H1 (cell line): ENCODE data around the gene RNU6-8. TPM values are rescaled to one million over a fixed set of nuclear protein-coding genes. Genes with fewer than 3 reads are reported as not detected.

Experiments used
- CTCF ChIA-PET: fragments of 300-600 bp; sonication (Branson Sonifier 250); formaldehyde crosslinking; loops from one replicate; lab custom pipeline; 2021; ENCODE audit not compliant: partially characterized antibody; lab: Charles Lee
- POLR2A ChIA-PET: fragments of 300-600 bp; sonication (Branson Sonifier 250); formaldehyde crosslinking; loops from one replicate; lab custom pipeline; 2021; ENCODE audit warnings: inconsistent platforms; ENCODE audit not compliant: partially characterized antibody; lab: Charles Lee
- DNase-seq, 2 experiments: peaks; one replicate each; pipeline versions ENCODE4 v3.0.0 to v3.0.0-alpha.2; 2010 to 2022; ENCODE audit warnings: low spot score in 2 of 2, low read depth in 1 of 2, mixed read lengths in 1 of 2
- FAIRE-seq: peaks from 2 replicates; lab custom pipeline; 2011; peaks lifted over from hg19 to GRCh38; lab: Jason Lieb, UNC
- H2AFZ ChIP-seq: 2 replicates; pipeline ENCODE4 v1.8.1; 2012; ENCODE audit warnings: low read length, inconsistent platforms
- H2AK5ac ChIP-seq: 2 replicates; pipeline ENCODE4 v1.6.1; 2013; ENCODE audit warnings: low read depth, low read length
- H2BK120ac ChIP-seq: replicated peaks from 2 replicates; pipeline ENCODE3; 2013; ENCODE audit warnings: low read depth, low read length, inconsistent platforms
- H2BK12ac ChIP-seq: 2 replicates; pipeline ENCODE4 v1.6.1; 2013; ENCODE audit warnings: low read depth, low read length
- H2BK15ac ChIP-seq: 2 replicates; pipeline ENCODE4 v1.6.1; 2013; ENCODE audit warnings: low read length
- H2BK20ac ChIP-seq: 2 replicates; pipeline ENCODE4 v1.6.1; 2013; ENCODE audit warnings: low read length
- H2BK5ac ChIP-seq: 2 replicates; pipeline ENCODE4 v1.6.1; 2013; ENCODE audit warnings: low read depth, low read length
- H3K14ac ChIP-seq: 2 replicates; pipeline ENCODE4 v1.6.1; 2013; ENCODE audit warnings: inconsistent platforms; ENCODE audit not compliant: insufficient read length
- H3K18ac ChIP-seq: 2 replicates; pipeline ENCODE4 v1.6.1; 2013; ENCODE audit warnings: low read length; ENCODE audit errors: extremely low read depth
- H3K23ac ChIP-seq: 2 replicates; pipeline ENCODE4 v1.6.1; 2013; ENCODE audit warnings: inconsistent platforms; ENCODE audit not compliant: insufficient read length
- H3K23me2 ChIP-seq: 2 replicates; pipeline ENCODE4 v1.6.1; 2013; ENCODE audit warnings: low read depth, low read length
- H3K27ac ChIP-seq: 2 replicates; pipeline ENCODE4 v1.6.1; 2011; ENCODE audit warnings: low read depth, low read length, inconsistent platforms
- H3K27me3 ChIP-seq, 4 experiments: replicated peaks in 1 of 4; 1 replicate in 1 of 4; 2 replicates in 3 of 4; pipeline versions ENCODE4 v1.6.1 to v1.8.1; 2011 to 2013; ENCODE audit warnings: low read length in 3 of 4, mild to moderate bottlenecking in 3 of 4, inconsistent platforms in 2 of 4, mixed read lengths in 2 of 4, moderate library complexity in 1 of 4; ENCODE audit not compliant: control insufficient read depth in 3 of 4, insufficient read depth in 3 of 4; ENCODE audit errors: extremely low read depth in 1 of 4
- H3K36me3 ChIP-seq, 4 experiments: 2 replicates each; pipeline versions ENCODE4 v1.6.1 to v1.8.1; 2011 to 2013; ENCODE audit warnings: mild to moderate bottlenecking in 4 of 4, low read length in 3 of 4, moderate library complexity in 2 of 4, control low read depth in 1 of 4, inconsistent platforms in 1 of 4; ENCODE audit not compliant: insufficient read depth in 4 of 4, control insufficient read depth in 2 of 4
- H3K4ac ChIP-seq: replicated peaks from 2 replicates; pipeline ENCODE3; 2013; ENCODE audit warnings: low read length, low read depth, mixed read lengths, inconsistent platforms; ENCODE audit not compliant: insufficient read length
- H3K4me1 ChIP-seq, 4 experiments: replicated peaks in 1 of 4; 1 replicate in 1 of 4; 2 replicates in 3 of 4; pipeline versions ENCODE4 v1.6.1 to v1.8.1; 2011 to 2013; ENCODE audit warnings: low read length in 3 of 4, inconsistent platforms in 2 of 4, mixed read lengths in 1 of 4; ENCODE audit not compliant: insufficient read depth in 4 of 4, control insufficient read depth in 3 of 4
- H3K4me2 ChIP-seq, 2 experiments: 2 replicates each; pipeline versions ENCODE4 v1.6.1 to v1.8.1; 2011 to 2013; ENCODE audit warnings: low read depth in 2 of 2, low read length in 2 of 2, control low read depth in 1 of 2, inconsistent platforms in 1 of 2, mild to moderate bottlenecking in 1 of 2; ENCODE audit not compliant: insufficient read depth in 1 of 2
- H3K4me3 ChIP-seq, 4 experiments: fragments of 200-600, 300-600 bp in 1 of 4; sonication (generic), shearing (Covaris generic), sonication (Bioruptor Twin) in 1 of 4; 2 replicates each; pipeline versions ENCODE4 v1.5.1 to v1.8.1; 2011 to 2016; ENCODE audit warnings: low read length in 4 of 4, low read depth in 3 of 4, control low read depth in 2 of 4, inconsistent platforms in 2 of 4, mild to moderate bottlenecking in 2 of 4, mixed read lengths in 1 of 4, moderate library complexity in 1 of 4; ENCODE audit not compliant: insufficient read depth in 2 of 4; ENCODE audit errors: extremely low read depth in 1 of 4
- H3K56ac ChIP-seq: replicated peaks from 2 replicates; pipeline ENCODE3; 2013; ENCODE audit warnings: low read depth, mild to moderate bottlenecking, mixed read lengths, low read length, inconsistent platforms; ENCODE audit not compliant: insufficient read length
- H3K79me1 ChIP-seq: 2 replicates; pipeline ENCODE4 v1.6.1; 2013; ENCODE audit warnings: low read depth, low read length, control low read depth
- H3K79me2 ChIP-seq, 2 experiments: 2 replicates each; pipeline versions ENCODE4 v1.6.1 to v1.8.1; 2012 to 2013; ENCODE audit warnings: low read length in 2 of 2, mild to moderate bottlenecking in 2 of 2, inconsistent platforms in 1 of 2; ENCODE audit not compliant: insufficient read depth in 2 of 2, control insufficient read depth in 1 of 2
- H3K9ac ChIP-seq, 4 experiments: replicated peaks in 1 of 4; 1 replicate in 1 of 4; 2 replicates in 3 of 4; pipeline versions ENCODE4 v1.6.1 to v1.8.1; 2011 to 2013; ENCODE audit warnings: low read depth in 3 of 4, low read length in 3 of 4, control low read depth in 2 of 4, mild to moderate bottlenecking in 2 of 4, moderate library complexity in 2 of 4, inconsistent platforms in 1 of 4; ENCODE audit errors: extremely low read depth in 1 of 4
- H3K9me3 ChIP-seq, 2 experiments: 2 replicates each; pipeline versions ENCODE4 v1.6.1 to v1.8.1; 2012 to 2013; ENCODE audit warnings: mild to moderate bottlenecking in 2 of 2, moderate library complexity in 2 of 2, control low read depth in 1 of 2, inconsistent platforms in 1 of 2, low read depth in 1 of 2, low read length in 1 of 2, mixed read lengths in 1 of 2; ENCODE audit not compliant: insufficient read depth in 2 of 2
- H4K20me1 ChIP-seq, 2 experiments: replicated peaks in 1 of 2; 2 replicates each; pipeline versions ENCODE3 to v1.8.1; 2011 to 2013; ENCODE audit warnings: inconsistent platforms in 2 of 2, low read length in 2 of 2, mild to moderate bottlenecking in 1 of 2; ENCODE audit not compliant: insufficient read depth in 2 of 2, control insufficient read depth in 1 of 2
- H4K5ac ChIP-seq: 2 replicates; pipeline ENCODE4 v1.6.1; 2013; ENCODE audit warnings: low read length, low read depth, mixed read lengths, inconsistent platforms; ENCODE audit not compliant: insufficient read length
- H4K8ac ChIP-seq: 2 replicates; pipeline ENCODE4 v1.8.0; 2013; ENCODE audit warnings: mild to moderate bottlenecking, moderate library complexity, low read length, inconsistent platforms; ENCODE audit not compliant: insufficient read depth; ENCODE audit errors: extremely low read depth
- H4K91ac ChIP-seq: replicated peaks from 2 replicates; pipeline ENCODE3; 2013; ENCODE audit warnings: low read length, mixed read lengths, inconsistent platforms; ENCODE audit not compliant: insufficient read length
- BACH1 ChIP-seq: IDR thresholded peaks from 2 replicates; pipeline ENCODE4 v1.6.1; 2012; ENCODE audit warnings: low read length, improper control_type of control experiment
- CREB1 ChIP-seq: IDR thresholded peaks from 2 replicates; pipeline ENCODE4 v1.6.1; 2012; ENCODE audit warnings: inconsistent platforms
- EP300 ChIP-seq, 2 experiments: IDR thresholded peaks; 1 replicate in 1 of 2; 2 replicates in 1 of 2; pipeline ENCODE4 v1.6.1; 2011 to 2012; ENCODE audit warnings: low read depth in 2 of 2, low read length in 2 of 2, mild to moderate bottlenecking in 2 of 2, borderline replicate concordance in 1 of 2, inconsistent platforms in 1 of 2, moderate library complexity in 1 of 2
- GABPA ChIP-seq: IDR thresholded peaks from 2 replicates; pipeline ENCODE4 v1.6.1; 2011; ENCODE audit warnings: mild to moderate bottlenecking, low read length, moderate library complexity, borderline replicate concordance; ENCODE audit not compliant: insufficient read depth
- NANOG ChIP-seq: IDR thresholded peaks from 2 replicates; pipeline ENCODE4 v1.6.1; 2011; ENCODE audit warnings: low read length, low read depth, mild to moderate bottlenecking, inconsistent platforms; ENCODE audit not compliant: insufficient read depth, poor library complexity, severe bottlenecking
- SIN3A ChIP-seq, 2 experiments: IDR thresholded peaks in 1 of 2; conservative IDR thresholded peaks in 1 of 2; 2 replicates each; pipeline ENCODE4 v1.6.1; 2011 to 2012; ENCODE audit warnings: low read length in 2 of 2, improper control_type of control experiment in 1 of 2, low read depth in 1 of 2, mild to moderate bottlenecking in 1 of 2
- SP4 ChIP-seq: IDR thresholded peaks from 2 replicates; pipeline ENCODE4 v1.6.1; 2012; ENCODE audit warnings: low read length, inconsistent platforms
- YY1 ChIP-seq: IDR thresholded peaks from 2 replicates; pipeline ENCODE4 v1.6.1; 2011; ENCODE audit warnings: low read depth, mild to moderate bottlenecking, low read length
- WGBS, 2 experiments: shearing (Covaris generic) in 1 of 2; methylation state at CpG; one replicate each; pipeline versions ENCODE4 v1.1.6 to v1.1.7; 2013 to 2015; ENCODE audit warnings: low lambda C conversion rate in 2 of 2, mixed read lengths in 2 of 2, inconsistent platforms in 1 of 2, low coverage in 1 of 2, missing lambda C conversion rate in 1 of 2; ENCODE audit not compliant: insufficient replicate concordance in 2 of 2, insufficient coverage in 1 of 2, insufficient read length in 1 of 2; ENCODE audit errors: extremely low coverage in 1 of 2, missing lambda C conversion rate in 1 of 2; 5-methylcytosine and 5-hydroxymethylcytosine counted together
- polyA plus RNA-seq, 7 experiments: library from polyadenylated mRNA; depleted of rRNA in 3 of 7; stranded (reverse) in 5 of 7; unstranded in 2 of 7; fragments of >200 nt in 5 of 7; fragments of 200-250 nt in 2 of 7; gene quantifications; 1 replicate in 5 of 7; 2 replicates in 1 of 7; 4 replicates in 1 of 7; pipeline versions ENCODE4 v1.2.1 to v1.2.3, GENCODE V29; 2011 to 2013; ENCODE audit warnings: missing spikeins in 2 of 7, mixed read lengths in 2 of 7
- total RNA-seq: library from RNA; stranded (reverse); fragmentation: NEBNext Ultra II Directional; extraction: Animal tissue kit (Norgen Biotek cat#: 25700); gene quantifications from 2 replicates; pipeline ENCODE4 v1.2.1, GENCODE V29; 2021

The RNU6-8 gene
- total and polyA plus RNA-seq, 2 of the 8 experiments (the other 6 are each of a cell fraction or from before 2014, with no cell fraction given) = not detected

- Histone ChIP-seq H2BK15ac (no peak overlapping the region), H3K18ac (no peak overlapping the region), H4K5ac (no peak overlapping the region), H3K9ac (no peak overlapping the region), H3K4me1 (no peaks in the 10 kb centered on the region), H2BK120ac (no peak overlapping the region), H2AK5ac (no peak overlapping the region), H2BK5ac (no peak overlapping the region), H3K4ac (no peak overlapping the region)
- 87% methylated on average over 4 of the region's 4 CpGs; no CpG with 5 or more reads in 1 of the 2 experiments for WGBS, 2 experiments
- no peak for DNase-seq
- TF ChIP-seq BACH1 (no peak), NANOG (no peak), CREB1 (no peak), SIN3A (conservative IDR thresholded peaks at IDR 0.05 in 1 of 2, IDR thresholded peaks at IDR 0.05 in 1 of 2; ENCODE audit: low read depth in 1 of 2, low read length in 2 of 2) (no peak), EP300 (IDR thresholded peaks at IDR 0.05; ENCODE audit: borderline replicate concordance in 1 of 2, low read depth in 2 of 2, low read length in 2 of 2) (no peak), SP4 (no peak), GABPA (no peak), YY1 (no peak)
- TF ChIP-seq, all 59 proteins: peak for 0
- H4K91ac ChIP-seq = no peak overlapping the region
- no peak overlapping the region for H3K27ac ChIP-seq
- H4K20me1 ChIP-seq = no peaks in the 10 kb centered on the region
- H3K23ac ChIP-seq = no peak overlapping the region
- H3K9me3 ChIP-seq = no peaks in the 10 kb centered on the region
- H3K4me2 ChIP-seq = no peak overlapping the region
- H3K14ac ChIP-seq = no peak overlapping the region
- no peak overlapping the region for H3K56ac ChIP-seq
- no peaks in the 10 kb centered on the region for H3K79me1 ChIP-seq
- no peaks in the 10 kb centered on the region for H3K36me3 ChIP-seq
- CTCF ChIA-PET = interaction anchor here (0.7 to 3.8 kb wide), 6 partner anchors 9 to 799 kb away, joined by 3 to 20 read pairs (median 3); no protein-coding TSS in a partner anchor
- H3K4me3 ChIP-seq = no peak overlapping the region
- H3K27me3 ChIP-seq = no peaks in the 10 kb centered on the region
- H3K23me2 ChIP-seq = no peaks in the 10 kb centered on the region
- no peak overlapping the region for H2AFZ ChIP-seq
- H4K8ac ChIP-seq = no peak overlapping the region; the same call in 1 of the 2 replicates
- H2BK20ac ChIP-seq = no peak overlapping the region
- H3K79me2 ChIP-seq = no peaks in the 10 kb centered on the region
- H2BK12ac ChIP-seq = no peak overlapping the region
- FAIRE-seq = no peak
- POLR2A ChIA-PET = interaction anchor here (1.0 kb wide), 1 partner anchor 173 kb away, joined by 4 read pairs; the partner anchor contains the start of gene ARHGAP5
Observed at GRCh38 chr14:32249780-32250179, 46.7 kb upstream of the RNU6-8 start.
